HG02840 (cell line): ENCODE measurements around the gene SNAP91.
"Not testable (repeated sequence)": the region's sequence is repeated elsewhere in the genome, so short reads cannot be mapped to it uniquely, and the experiment has no call there.

ENCODE experiments used
- ATAC-seq: cut with Tn5 transposase; IDR thresholded peaks from one replicate; pipeline ENCODE4 v1.9.1; 2021; ENCODE audit warnings: mild to moderate bottlenecking, moderate library complexity, moderate number of reproducible peaks; ENCODE audit not compliant: unreplicated experiment, low FRiP score

SNAP91 gene

GRCh38 chr6:83633149-83633548, 75.8 kb downstream of the SNAP91 start:
- ATAC-seq = no peak

- ATAC-seq = not testable (repeated sequence)
Measured at GRCh38 chr6:83629908-83630307, 79.0 kb downstream of the SNAP91 start.

- no peak for ATAC-seq
Measured at GRCh38 chr6:83615025-83615999, 93.6 kb downstream of the SNAP91 start.

GRCh38 chr6:83613378-83613777, 95.5 kb downstream of the SNAP91 start:
- ATAC-seq = no peak

GRCh38 chr6:83609248-83609647, 99.7 kb downstream of the SNAP91 start:
- ATAC-seq = no peak

- no peak for ATAC-seq
Measured at GRCh38 chr6:83605517-83605916, 103.4 kb downstream of the SNAP91 start.

- ATAC-seq = no peak
Measured at GRCh38 chr6:83603551-83603950, 105.3 kb downstream of the SNAP91 start.

- no peak for ATAC-seq
Measured at GRCh38 chr6:83601119-83601518, 107.8 kb downstream of the SNAP91 start.

GRCh38 chr6:83600459-83600858, 108.4 kb downstream of the SNAP91 start:
- ATAC-seq = no peak

- no peak for ATAC-seq
Measured at GRCh38 chr6:83597511-83597910, 111.4 kb downstream of the SNAP91 start.

- ATAC-seq = no peak
Measured at GRCh38 chr6:83597051-83597450, 111.8 kb downstream of the SNAP91 start.

- ATAC-seq = no peak
Measured at GRCh38 chr6:83594941-83595340, 114.0 kb downstream of the SNAP91 start.

- ATAC-seq = no peak
Measured at GRCh38 chr6:83593395-83593785, 115.5 kb downstream of the SNAP91 start.

GRCh38 chr6:83592770-83593394, 116.0 kb downstream of the SNAP91 start:
- ATAC-seq = peak; percentile 95

GRCh38 chr6:83590416-83590815, 118.5 kb downstream of the SNAP91 start:
- ATAC-seq = no peak

GRCh38 chr6:83589076-83589475, 119.8 kb downstream of the SNAP91 start:
- no peak for ATAC-seq

GRCh38 chr6:83578057-83578456, 130.8 kb downstream of the SNAP91 start:
- no peak for ATAC-seq

- ATAC-seq = no peak
Measured at GRCh38 chr6:83574783-83575182, 134.1 kb downstream of the SNAP91 start.

GRCh38 chr6:83571663-83572185, 137.2 kb downstream of the SNAP91 start:
- not testable (repeated sequence) for ATAC-seq

- no peak for ATAC-seq
Measured at GRCh38 chr6:83558975-83559374, 149.9 kb downstream of the SNAP91 start.

GRCh38 chr6:83556871-83557270, 152.0 kb downstream of the SNAP91 start:
- ATAC-seq = no peak
